ENCODE measurements around the gene MOB2.

- TF ChIP-seq CTCF (IDR thresholded peaks at IDR 0.05): no peak
- TF ChIP-seq EP300 (IDR thresholded peaks at IDR 0.05): no peak
- TF ChIP-seq POLR2A (IDR thresholded peaks at IDR 0.05): no peak
Observed at GRCh38 chr11:1459764-1460395, 26.7 kb downstream of the MOB2 start.

Data from gastroesophageal sphincter (tissue), 3 donors.